ENCODE results near the gene HRH4. TPM values are rescaled to one million over a fixed set of nuclear protein-coding genes. Genes with fewer than 3 reads are reported as not detected.

HRH4 gene
- total RNA-seq, 4 donors from 2014 or later = 0.06 to 0.07 TPM; not detected in 2

GRCh38 chr18:24509435-24509834 lies 49.0 kb downstream of the HRH4 start:
- 83 to 96% methylated on average over 1 of the region's 1 CpG for WGBS, 2 donors
- no peak overlapping the region for H3K4me3 ChIP-seq (ENCODE audit: low read depth, poor library complexity, severe bottlenecking)
- TF ChIP-seq CTCF (IDR thresholded peaks at IDR 0.05) (no peak), POLR2A (IDR thresholded peaks at IDR 0.05) (no peak)
- no peak for DNase-seq (ENCODE audit: low spot score in 2 of 2)
- intact Hi-C loops (cut with DNase I; ENCODE audit: low total_unique reads) = no loop called here

GRCh38 chr18:24514439-24514838 lies 54.0 kb downstream of the HRH4 start:
- no peak for TF ChIP-seq CTCF (IDR thresholded peaks at IDR 0.05)
- no peak for TF ChIP-seq POLR2A (IDR thresholded peaks at IDR 0.05)
- DNase-seq (ENCODE audit: low spot score in 2 of 2) = no peak
- 55% methylated on average over 2 of the region's 2 CpGs for WGBS, 2 donors
- no peak overlapping the region for H3K4me3 ChIP-seq (ENCODE audit: low read depth, poor library complexity, severe bottlenecking)
- intact Hi-C loops (cut with DNase I; ENCODE audit: low total_unique reads) = no loop called here

GRCh38 chr18:24515721-24516120 lies 55.3 kb downstream of the HRH4 start:
- DNase-seq (ENCODE audit: low spot score in 2 of 2) = no peak
- 84 to 91% methylated on average over 2 of the region's 2 CpGs for WGBS, 2 donors
- no peak overlapping the region for H3K4me3 ChIP-seq (ENCODE audit: low read depth, poor library complexity, severe bottlenecking)
- intact Hi-C loops (cut with DNase I; ENCODE audit: low total_unique reads) = no loop called here
- no peak for TF ChIP-seq CTCF (IDR thresholded peaks at IDR 0.05)
- TF ChIP-seq POLR2A (IDR thresholded peaks at IDR 0.05) = no peak

GRCh38 chr18:24516261-24516660 lies 55.8 kb downstream of the HRH4 start:
- intact Hi-C loops (cut with DNase I; ENCODE audit: low total_unique reads) = no loop called here
- TF ChIP-seq POLR2A (IDR thresholded peaks at IDR 0.05) (no peak), CTCF (IDR thresholded peaks at IDR 0.05) (no peak)
- WGBS, 2 donors = 78 to 84% methylated on average over 3 of the region's 3 CpGs
- DNase-seq (ENCODE audit: low spot score in 2 of 2) = no peak
- no peak overlapping the region for H3K4me3 ChIP-seq (ENCODE audit: low read depth, poor library complexity, severe bottlenecking)

- no peak for DNase-seq (ENCODE audit: low spot score in 2 of 2)
- no peak for TF ChIP-seq POLR2A (IDR thresholded peaks at IDR 0.05)
- no peak for TF ChIP-seq CTCF (IDR thresholded peaks at IDR 0.05)
- no peak overlapping the region for H3K4me3 ChIP-seq (ENCODE audit: low read depth, poor library complexity, severe bottlenecking)
- intact Hi-C loops (cut with DNase I; ENCODE audit: low total_unique reads) = no loop called here
- WGBS, 2 donors = 92 to 94% methylated on average over 8 of the region's 8 CpGs
Measured at GRCh38 chr18:24517554-24517953, 57.1 kb downstream of the HRH4 start.

- TF ChIP-seq POLR2A (IDR thresholded peaks at IDR 0.05) (no peak), CTCF (IDR thresholded peaks at IDR 0.05) (no peak)
- no peak for DNase-seq (ENCODE audit: low spot score in 2 of 2)
- intact Hi-C loops (cut with DNase I; ENCODE audit: low total_unique reads) = no loop called here
- 83 to 96% methylated on average over 14 of the region's 14 CpGs for WGBS, 2 donors
- no peak overlapping the region for H3K4me3 ChIP-seq (ENCODE audit: low read depth, poor library complexity, severe bottlenecking)
Measured at GRCh38 chr18:24518596-24518995, 58.2 kb downstream of the HRH4 start.

All from lower leg skin (tissue), 4 donors.